OCI-LY1 (cell line): Measurements from ENCODE around the gene IMPA2.

Experiments used
- H2AFZ ChIP-seq: fragments of 200-600 bp; sonication (generic), shearing (Covaris generic); 2 replicates; pipeline ENCODE4 v1.6.0; 2014; ENCODE audit warnings: antibody characterized with exemption, mild to moderate bottlenecking, low read length
- H3F3A ChIP-seq: fragments of 200-600 bp; sonication (generic), shearing (Covaris generic); 2 replicates; pipeline ENCODE4 v1.6.0; 2014; ENCODE audit warnings: mild to moderate bottlenecking, antibody characterized with exemption, low read length, moderate library complexity; ENCODE audit not compliant: insufficient read depth
- H3K27ac ChIP-seq: fragments of 200-600 bp; sonication (generic); 2 replicates; pipeline ENCODE4 v1.5.1; 2014; ENCODE audit warnings: low read length, mixed run types, mild to moderate bottlenecking, low read depth; ENCODE audit not compliant: poor library complexity, severe bottlenecking
- H3K27me3 ChIP-seq: fragments of 200-600 bp; sonication (generic); 2 replicates; pipeline ENCODE4 v1.6.0; 2014; ENCODE audit warnings: antibody characterized with exemption, mild to moderate bottlenecking, low read length, moderate library complexity; ENCODE audit not compliant: insufficient read depth
- H3K36me3 ChIP-seq: fragments of 200-600 bp; sonication (generic); 2 replicates; pipeline ENCODE4 v1.6.1; 2014; ENCODE audit warnings: mild to moderate bottlenecking, antibody characterized with exemption, low read length, moderate library complexity, mixed read lengths; ENCODE audit not compliant: insufficient read depth
- H3K4me1 ChIP-seq: fragments of 200-600 bp; sonication (generic); 2 replicates; pipeline ENCODE4 v1.5.1; 2014; ENCODE audit warnings: mild to moderate bottlenecking, low read length, moderate library complexity; ENCODE audit not compliant: insufficient read depth, severe bottlenecking
- H3K4me2 ChIP-seq: fragments of 200-600 bp; sonication (generic), shearing (Covaris generic); 2 replicates; pipeline ENCODE4 v1.6.1; 2014; ENCODE audit warnings: low read length
- H3K4me3 ChIP-seq: fragments of 200-600 bp; sonication (generic); 2 replicates; pipeline ENCODE4 v1.5.1; 2014; ENCODE audit warnings: low read length, low read depth, mild to moderate bottlenecking, mixed read lengths; ENCODE audit not compliant: poor library complexity, severe bottlenecking
- H3K79me2 ChIP-seq: fragments of 200-600 bp; shearing (Covaris generic); 2 replicates; pipeline ENCODE4 v1.6.1; 2016; ENCODE audit warnings: mixed run types, low read length, mixed read lengths; ENCODE audit not compliant: insufficient read depth
- H3K9ac ChIP-seq: fragments of 200-600 bp; sonication (generic), shearing (Covaris generic); 2 replicates; pipeline ENCODE4 v1.6.1; 2014; ENCODE audit warnings: mild to moderate bottlenecking, low read length, mixed read lengths
- H3K9me2 ChIP-seq: fragments of 200-600 bp; sonication (generic), shearing (Covaris generic); 2 replicates; pipeline ENCODE4 v1.6.1; 2014; ENCODE audit warnings: low read depth, mild to moderate bottlenecking, low read length, mixed read lengths
- H3K9me3 ChIP-seq: fragments of 200-600 bp; shearing (Covaris generic); 2 replicates; pipeline ENCODE4 v1.6.1; 2014; ENCODE audit warnings: low read length, mixed read lengths
- H4K20me1 ChIP-seq: fragments of 200-600 bp; sonication (generic), shearing (Covaris generic); 2 replicates; pipeline ENCODE4 v1.6.0; 2016; ENCODE audit warnings: mild to moderate bottlenecking, low read length; ENCODE audit not compliant: insufficient read depth
- EZH2 ChIP-seq: fragments of 200-600 bp; sonication (generic), shearing (Covaris generic); IDR thresholded peaks from 2 replicates; pipeline ENCODE4 v1.8.0; 2017; ENCODE audit warnings: borderline replicate concordance, mixed run types, mild to moderate bottlenecking, antibody characterized with exemption, low read length, moderate library complexity, mixed read lengths
- TF ChIP-seq, protein P1 (sequence below): fragments of 200-600 bp; sonication (generic), shearing (Covaris generic); IDR thresholded peaks from 2 replicates; pipeline ENCODE4 v1.5.1; 2017; ENCODE audit warnings: mild to moderate bottlenecking, antibody characterized with exemption, low read length, moderate library complexity, mixed read lengths

IMPA2 gene

GRCh38 chr18:12003894-12004293, 22.6 kb downstream of the IMPA2 start:
- no peaks in the 10 kb centered on the region for H3K36me3 ChIP-seq
- H3K27ac ChIP-seq = no peak overlapping the region

GRCh38 chr18:12005538-12006487, 24.5 kb downstream of the IMPA2 start:
- Histone ChIP-seq H3K9ac (no peak overlapping the region), H3K79me2 (no peaks in the 10 kb centered on the region), H3K9me2 (no peaks in the 10 kb centered on the region), H3K4me2 (no peak overlapping the region), H3K4me3 (no peak overlapping the region), H3K27ac (no peak overlapping the region), H3K36me3 (no peaks in the 10 kb centered on the region), H3K27me3 (peaks cover 3% of the 10 kb centered on the region; the same call in 1 of the 2 replicates), H3K4me1 (no peaks in the 10 kb centered on the region), H2AFZ (no peak overlapping the region), H4K20me1 (no peaks in the 10 kb centered on the region), H3K9me3 (no peaks in the 10 kb centered on the region), H3F3A (no peaks in the 10 kb centered on the region)
- TF ChIP-seq, protein P1, sequence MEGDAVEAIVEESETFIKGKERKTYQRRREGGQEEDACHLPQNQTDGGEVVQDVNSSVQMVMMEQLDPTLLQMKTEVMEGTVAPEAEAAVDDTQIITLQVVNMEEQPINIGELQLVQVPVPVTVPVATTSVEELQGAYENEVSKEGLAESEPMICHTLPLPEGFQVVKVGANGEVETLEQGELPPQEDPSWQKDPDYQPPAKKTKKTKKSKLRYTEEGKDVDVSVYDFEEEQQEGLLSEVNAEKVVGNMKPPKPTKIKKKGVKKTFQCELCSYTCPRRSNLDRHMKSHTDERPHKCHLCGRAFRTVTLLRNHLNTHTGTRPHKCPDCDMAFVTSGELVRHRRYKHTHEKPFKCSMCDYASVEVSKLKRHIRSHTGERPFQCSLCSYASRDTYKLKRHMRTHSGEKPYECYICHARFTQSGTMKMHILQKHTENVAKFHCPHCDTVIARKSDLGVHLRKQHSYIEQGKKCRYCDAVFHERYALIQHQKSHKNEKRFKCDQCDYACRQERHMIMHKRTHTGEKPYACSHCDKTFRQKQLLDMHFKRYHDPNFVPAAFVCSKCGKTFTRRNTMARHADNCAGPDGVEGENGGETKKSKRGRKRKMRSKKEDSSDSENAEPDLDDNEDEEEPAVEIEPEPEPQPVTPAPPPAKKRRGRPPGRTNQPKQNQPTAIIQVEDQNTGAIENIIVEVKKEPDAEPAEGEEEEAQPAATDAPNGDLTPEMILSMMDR = no peak
- no peak for TF ChIP-seq EZH2

More at GRCh38 chr18:12003894-12004293, 22.6 kb downstream of the IMPA2 start:
- no peak overlapping the region for H3K4me2 ChIP-seq
- TF ChIP-seq EZH2 = no peak
- TF ChIP-seq, protein P1 = no peak
- H3K4me1 ChIP-seq = no peaks in the 10 kb centered on the region
- peaks cover 3% of the 10 kb centered on the region; the same call in 1 of the 2 replicates for H3K27me3 ChIP-seq
- H3K9me2 ChIP-seq = no peaks in the 10 kb centered on the region
- no peak overlapping the region for H2AFZ ChIP-seq
- H3K79me2 ChIP-seq = no peaks in the 10 kb centered on the region
- H3F3A ChIP-seq = no peaks in the 10 kb centered on the region
- H3K9ac ChIP-seq = no peak overlapping the region
- no peaks in the 10 kb centered on the region for H4K20me1 ChIP-seq
- no peaks in the 10 kb centered on the region for H3K9me3 ChIP-seq
- no peak overlapping the region for H3K4me3 ChIP-seq

DNA sequence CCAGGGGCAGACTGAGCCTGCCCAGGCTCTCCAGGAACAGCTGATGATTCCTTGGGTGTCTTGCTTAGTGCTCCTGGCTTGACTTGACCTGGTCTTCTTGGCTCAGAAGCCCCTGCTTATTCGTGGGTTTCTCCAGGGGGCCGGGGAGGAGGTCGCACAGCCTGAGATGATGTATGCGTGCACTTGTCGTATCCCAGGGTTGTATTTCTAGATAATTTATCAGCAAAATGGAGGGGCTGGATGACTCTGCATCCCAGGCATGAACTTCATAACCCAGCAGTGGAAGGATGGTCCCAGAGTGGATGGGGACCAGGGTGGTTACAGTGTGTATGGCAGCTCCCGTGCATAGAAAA, 25.2 kb downstream of the IMPA2 start:
- H3K4me2 ChIP-seq = no peak overlapping the region
- H4K20me1 ChIP-seq = no peaks in the 10 kb centered on the region
- no peaks in the 10 kb centered on the region for H3F3A ChIP-seq
- H3K4me3 ChIP-seq = no peak overlapping the region
- no peaks in the 10 kb centered on the region for H3K36me3 ChIP-seq
- H3K9me3 ChIP-seq = no peaks in the 10 kb centered on the region
- H3K4me1 ChIP-seq = no peaks in the 10 kb centered on the region
- H3K79me2 ChIP-seq = no peaks in the 10 kb centered on the region
- H3K9me2 ChIP-seq = no peaks in the 10 kb centered on the region
- H3K9ac ChIP-seq = no peak overlapping the region
- TF ChIP-seq, protein P1 = no peak
- TF ChIP-seq EZH2 = no peak
- no peak overlapping the region for H2AFZ ChIP-seq
- H3K27me3 ChIP-seq = peaks cover 3% of the 10 kb centered on the region; the same call in 1 of the 2 replicates
- no peak overlapping the region for H3K27ac ChIP-seq
